NCI-H1436 (cell line): ENCODE data around the gene LSM12.
A peak's percentile ranks its signal among the peaks of the same experiment; 100 is the strongest.

Experiments
- DNase-seq: peaks from one replicate; lab custom pipeline; 2025; lab: John Stamatoyannopoulos, UW

Gene LSM12

DNA sequence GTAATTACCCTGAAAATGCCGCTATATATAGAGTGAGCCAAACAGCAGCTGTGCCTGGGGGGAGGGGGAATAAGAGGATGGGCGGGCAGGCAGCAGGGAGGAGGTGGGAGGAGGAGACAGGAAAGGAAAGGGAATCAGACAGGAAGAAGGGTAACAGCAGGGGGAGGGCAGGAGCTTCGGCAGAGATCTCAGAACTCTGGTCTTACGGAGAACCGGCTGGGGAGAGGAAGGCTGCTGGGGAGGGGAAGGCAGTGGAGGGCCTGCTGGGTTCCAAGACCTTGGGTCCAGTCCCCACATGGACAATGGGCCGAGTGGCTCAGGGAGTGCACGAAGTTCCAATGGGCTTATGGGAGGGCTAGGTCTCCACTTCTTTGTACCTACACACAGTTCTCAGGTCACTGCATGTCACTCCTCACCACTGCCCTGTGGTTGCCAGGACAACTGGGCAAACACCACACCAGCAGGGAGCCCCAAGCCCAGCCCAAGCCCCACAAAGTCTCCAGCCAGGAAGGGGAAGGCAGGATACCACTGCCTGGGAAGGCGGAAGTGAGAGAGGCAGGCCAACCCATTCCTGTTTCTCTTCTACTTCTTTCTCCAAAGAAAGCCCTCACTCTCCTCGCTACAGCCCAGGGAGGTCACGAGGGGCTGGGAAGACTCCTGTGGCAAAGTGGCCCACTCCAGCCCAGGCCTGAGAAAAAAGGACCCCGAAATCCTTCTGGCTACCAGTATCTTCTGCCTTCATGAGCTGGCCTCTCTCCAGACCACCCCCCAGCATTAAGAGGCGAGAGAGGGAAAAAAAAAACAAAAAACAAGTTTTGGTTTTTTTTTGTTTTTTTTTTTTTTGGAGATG, 29.4 kb upstream of the LSM12 start:
- peak; percentile 72 for DNase-seq

DNA sequence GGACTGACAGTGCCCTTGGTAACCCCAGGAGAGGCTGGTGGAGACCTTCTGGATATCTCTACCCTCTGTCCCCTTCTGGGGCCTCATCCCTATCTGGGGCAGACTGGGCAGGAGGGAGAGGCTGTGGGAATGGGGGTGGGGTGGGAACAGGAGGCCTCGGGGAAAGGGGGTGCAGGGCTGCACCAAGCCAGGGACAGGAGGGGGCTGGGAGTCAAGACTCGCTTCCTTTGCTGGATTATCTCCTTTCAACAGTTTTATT, 28.8 kb upstream of the LSM12 start:
- no peak for DNase-seq

DNA sequence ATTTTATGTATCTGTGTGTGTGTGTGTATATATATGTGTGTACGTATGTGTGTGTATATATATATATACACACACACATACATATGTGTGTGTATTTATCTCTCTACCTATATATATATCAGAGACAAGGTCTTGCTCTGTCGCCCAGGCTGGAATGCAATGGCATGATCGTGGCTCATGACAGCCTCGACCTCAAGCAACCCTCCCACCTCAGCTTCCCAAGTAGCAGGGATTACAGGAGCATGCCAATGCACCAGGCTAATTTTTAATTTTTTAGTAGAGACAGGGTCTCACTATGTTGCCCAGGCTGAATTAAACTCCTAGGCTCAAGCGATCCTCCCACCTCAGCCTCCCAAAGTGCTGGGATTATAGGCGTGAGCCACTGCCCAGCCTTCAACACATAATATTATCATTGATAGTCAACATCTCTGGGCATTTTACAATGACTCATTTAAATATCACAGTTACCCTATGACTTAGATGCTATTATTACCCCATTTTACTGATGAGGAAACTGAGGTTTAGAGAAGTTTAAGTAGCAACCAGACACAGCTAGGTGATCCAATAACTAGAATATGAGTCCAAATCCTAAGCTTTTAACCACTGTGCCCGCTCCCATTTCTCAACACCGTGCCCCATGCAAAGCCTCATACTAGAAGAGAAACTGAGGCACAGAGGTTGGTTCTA, 28.4 kb upstream of the LSM12 start:
- DNase-seq: no peak

DNA sequence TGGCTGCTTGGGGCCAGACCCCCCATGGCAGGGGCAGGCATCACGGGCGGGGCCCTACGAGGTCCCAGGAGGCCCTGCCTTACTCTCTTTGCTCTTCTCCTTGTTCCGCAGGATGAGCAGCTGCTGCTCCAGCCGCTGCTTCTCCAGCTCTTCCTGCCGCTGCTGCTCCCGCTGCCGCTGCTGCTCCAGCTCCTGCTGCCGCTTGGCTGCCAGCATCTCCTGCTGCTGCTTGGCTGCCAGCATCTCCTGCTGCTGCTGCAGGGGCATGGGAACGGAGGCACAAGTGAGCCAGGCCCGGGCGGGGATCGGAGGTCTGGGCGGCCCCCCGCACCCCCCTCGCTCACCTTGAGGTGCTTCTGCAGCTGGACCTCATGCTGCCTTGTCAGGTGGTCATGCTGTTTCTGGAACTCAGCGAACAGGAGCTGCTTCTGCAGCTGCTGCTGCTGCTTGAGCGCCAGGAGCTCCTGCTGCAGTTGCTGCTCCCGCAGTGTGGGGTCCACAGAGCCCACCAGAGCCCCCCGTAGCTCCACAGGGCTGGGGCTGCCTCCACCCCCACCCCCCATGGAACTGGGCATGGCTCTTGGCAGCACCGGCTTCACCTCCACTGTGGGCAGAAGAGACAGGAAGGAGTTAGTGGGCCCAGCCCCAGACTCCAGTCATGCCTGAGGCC, 26.9 kb upstream of the LSM12 start:
- DNase-seq: no peak

DNA sequence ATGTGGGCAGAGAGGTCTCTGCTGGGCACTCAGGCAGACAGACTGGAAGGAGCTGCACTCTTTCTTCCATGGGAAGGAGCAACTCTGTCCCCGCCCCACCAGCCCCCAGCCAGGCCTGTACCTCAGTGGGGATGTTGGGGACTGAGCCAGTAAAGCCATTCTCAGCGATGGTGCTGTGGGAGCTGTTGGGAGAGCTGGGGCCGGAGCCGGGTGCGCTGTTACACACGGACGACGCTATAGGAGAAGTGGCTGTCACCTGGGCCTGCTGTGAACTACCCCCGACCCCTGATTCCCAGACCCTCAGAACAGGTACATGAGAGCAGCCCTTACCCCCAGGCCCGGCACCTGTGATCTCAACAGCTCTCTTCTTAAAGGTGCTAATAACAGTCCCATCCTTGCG, 25.6 kb upstream of the LSM12 start:
- no peak for DNase-seq

DNA sequence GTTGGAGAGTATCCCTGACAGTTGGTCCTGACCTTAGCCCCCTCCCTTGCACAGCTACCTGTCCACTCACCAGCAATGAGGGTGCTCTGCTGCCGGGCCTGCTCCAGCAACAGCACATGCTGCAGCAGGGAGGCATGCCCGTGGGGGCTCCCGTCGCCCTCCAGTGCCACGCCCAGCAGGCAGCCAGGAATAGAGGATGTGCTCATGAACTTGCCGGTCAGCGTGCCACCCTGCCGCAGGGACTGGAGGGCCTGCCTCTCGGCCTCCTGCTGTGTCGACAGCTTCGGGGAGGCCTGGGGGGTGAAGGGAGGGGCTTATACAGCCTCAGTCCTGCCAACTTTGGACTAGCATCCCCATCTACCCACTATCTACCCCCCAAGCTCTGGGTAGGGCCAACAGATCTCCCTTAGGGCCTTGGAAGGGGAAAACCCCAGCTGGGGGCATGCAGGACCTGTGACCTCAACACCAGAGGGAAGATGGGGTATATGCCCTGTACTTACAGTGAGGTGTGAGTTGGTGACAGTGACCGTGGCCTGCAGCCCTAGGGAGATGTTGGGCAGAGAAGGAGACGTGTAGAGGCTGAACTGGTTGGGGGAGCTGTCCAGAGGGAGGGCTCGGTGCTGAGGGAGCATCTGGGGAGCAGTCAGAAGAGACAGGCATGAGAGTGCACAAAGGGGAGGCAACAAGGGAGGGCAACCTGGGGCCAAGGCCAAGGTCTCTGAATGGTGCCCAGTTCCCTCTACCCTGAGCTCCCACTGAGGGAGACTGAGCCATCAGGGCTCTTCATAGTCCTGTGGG, 24.9 kb upstream of the LSM12 start:
- DNase-seq: no peak

DNA sequence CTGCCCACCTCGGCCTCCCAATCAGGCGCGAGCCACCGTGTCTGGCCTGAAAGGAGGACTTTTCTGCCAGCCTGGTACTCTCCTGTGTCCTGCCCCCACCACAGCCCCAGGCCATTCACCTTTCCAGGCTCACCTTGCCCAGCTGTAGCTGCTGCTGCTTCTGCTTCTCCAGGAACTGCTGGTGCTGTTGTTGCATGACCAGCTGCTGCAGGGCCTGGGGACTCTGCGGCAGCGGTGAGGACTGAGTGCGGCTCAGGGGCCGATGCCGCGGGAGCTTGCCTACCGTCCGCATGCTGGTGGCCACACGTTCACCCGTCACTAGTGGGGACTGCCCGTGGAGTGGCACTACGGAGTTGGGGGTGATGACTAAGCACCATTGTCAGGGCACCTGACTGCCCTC, 21.8 kb upstream of the LSM12 start:
- DNase-seq: no peak

DNA sequence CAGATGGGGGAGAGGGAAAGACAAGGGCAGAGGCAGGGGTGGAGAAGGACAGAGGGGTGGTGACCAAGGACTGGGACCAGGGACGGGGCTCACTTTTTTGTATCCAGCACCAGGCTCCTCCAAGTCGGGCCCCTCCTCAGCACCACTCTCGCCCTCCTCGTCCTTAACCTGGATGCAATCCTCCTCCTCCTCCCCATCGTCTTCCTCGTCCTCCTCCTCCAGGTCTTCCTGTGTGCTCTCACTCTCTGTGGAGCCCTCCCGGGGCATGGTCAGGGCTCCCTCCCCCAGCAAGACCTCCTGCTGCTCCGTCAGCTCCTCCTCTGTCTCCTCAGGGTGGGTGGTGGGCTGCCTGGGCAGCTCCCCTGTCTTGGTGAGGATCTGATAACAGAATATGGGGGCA, 20.8 kb upstream of the LSM12 start:
- no peak for DNase-seq

DNA sequence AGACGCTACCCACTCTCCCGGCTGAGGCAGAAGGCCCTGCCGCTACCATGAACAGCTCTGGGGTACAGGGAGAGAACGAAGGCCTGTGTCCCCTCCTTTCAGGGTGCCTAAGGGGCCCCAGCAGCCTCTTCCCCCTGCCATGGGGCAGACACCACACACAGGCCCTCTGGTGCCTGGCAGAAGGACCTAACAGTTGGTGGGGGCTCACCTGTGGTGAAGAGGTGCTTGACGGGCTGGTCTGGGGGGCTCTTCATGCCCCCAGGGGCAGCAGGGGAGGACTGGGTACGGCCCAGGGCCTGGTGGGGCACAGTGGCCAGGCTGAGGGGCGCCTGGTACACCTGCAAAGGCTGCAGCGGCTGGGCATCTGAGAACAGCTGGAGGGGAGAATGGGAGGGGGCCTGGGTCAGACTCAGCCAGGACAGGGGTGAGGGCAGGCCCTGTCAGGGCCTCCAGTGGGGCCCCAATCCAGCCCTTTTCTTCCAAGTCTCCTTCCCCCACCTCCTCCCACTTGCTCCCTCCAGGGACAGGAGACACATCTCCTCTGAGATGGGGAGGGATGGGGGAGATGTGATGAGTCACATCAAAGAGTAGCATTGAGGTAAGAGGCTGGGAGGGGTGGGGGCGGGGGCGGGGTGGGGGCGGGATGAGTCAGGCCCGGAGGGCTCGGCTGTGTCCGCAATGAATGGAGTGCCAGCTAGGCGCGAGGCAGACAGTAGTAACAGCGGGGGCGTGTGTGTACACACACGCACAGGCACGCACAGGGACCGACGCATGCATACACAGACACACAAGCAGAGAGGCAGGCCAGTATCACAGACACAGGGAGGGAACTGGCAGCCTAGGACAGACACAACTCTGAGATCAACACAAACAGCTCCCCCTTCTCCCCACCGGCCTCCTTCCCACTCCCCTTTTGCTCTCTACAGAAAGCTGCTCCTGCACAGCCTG, 20.2 kb upstream of the LSM12 start:
- no peak for DNase-seq

DNA sequence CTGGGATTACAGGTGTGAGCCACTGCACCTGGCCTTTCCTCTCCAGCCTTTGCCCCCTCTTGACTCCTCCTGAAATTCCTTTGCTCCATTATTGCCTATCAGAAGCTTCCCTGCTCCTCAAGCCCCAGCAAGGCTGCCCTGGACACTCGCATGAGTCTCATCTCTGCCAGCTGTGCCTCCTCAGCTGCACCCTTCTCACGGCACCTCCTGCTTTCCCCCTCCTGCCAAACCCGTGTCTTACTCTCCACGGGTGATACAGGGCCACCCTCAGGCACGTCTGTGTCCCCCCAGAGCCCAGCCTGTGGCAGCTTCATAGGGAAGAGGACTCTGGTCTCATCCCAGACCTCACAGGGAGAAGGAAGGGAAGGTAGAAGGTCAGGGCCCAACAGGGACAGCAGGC, 19.4 kb upstream of the LSM12 start:
- DNase-seq: no peak

DNA sequence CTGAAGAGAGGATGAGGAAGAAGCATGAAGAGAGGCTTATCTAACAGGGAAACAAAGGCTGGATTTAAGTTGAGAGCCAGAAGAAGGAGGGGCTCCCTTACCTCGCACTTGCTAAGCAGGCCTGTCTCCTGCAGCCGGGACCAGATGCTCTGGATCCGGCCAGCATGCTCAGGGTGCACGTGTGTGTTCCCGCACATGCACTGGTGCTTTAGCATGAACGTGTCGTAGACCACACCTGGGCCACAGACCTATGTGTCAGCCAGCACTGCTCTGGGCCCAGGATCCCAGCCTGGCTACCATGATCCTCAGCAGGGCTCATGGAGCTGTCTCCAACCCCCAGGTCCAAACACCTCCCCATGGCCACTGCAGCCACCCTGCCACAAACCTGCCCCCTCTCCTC, 18.4 kb upstream of the LSM12 start:
- DNase-seq: no peak

DNA sequence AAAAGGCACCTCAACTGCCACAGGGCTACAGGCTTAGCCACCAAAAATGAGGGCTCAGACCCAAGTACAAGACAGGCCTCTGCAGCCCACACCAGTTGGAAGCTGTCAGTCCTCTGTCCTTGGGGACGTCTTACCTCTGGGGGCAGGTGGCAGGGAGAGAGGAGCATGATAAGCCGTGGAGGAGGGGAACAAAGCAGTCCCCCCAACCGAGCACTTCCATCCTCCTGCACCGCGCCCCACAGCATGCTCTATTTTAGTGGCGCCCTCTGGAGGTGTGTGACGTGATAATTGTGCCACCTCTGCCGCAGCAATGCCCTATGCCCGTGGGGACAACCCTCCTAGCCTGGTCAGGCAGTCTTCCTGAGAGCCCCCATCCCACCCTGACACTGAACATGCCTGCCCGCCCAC, 17.7 kb upstream of the LSM12 start:
- DNase-seq: peak; percentile 31

DNA sequence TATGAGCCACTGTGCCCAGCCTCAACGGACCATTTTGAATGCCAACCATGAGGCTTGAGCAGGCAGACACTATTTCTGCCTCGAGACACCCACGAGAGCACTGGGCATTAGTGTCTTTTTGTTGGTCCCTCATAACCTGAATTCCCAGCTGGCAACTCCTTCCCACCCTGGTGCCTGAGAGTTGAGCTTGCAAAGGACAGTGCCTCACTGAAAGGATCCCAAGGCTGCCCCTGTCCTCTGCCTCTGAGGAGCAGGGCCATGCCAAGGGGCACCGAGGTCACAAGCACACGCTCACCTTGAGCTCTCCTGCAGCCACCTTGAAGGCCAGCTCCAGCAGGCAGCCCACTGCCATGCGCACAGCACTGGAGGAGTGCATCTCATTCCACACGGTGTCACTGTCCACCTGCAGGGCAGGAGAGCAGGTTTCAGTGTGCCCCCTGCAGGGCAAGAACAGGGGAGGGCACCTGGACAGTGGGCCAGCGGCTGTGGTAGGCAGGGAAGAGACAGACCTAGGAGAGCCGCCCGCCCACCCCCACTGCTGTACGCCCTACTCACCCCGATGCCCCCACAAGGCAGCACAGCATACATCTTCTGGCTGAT, 16.9 kb upstream of the LSM12 start:
- no peak for DNase-seq

DNA sequence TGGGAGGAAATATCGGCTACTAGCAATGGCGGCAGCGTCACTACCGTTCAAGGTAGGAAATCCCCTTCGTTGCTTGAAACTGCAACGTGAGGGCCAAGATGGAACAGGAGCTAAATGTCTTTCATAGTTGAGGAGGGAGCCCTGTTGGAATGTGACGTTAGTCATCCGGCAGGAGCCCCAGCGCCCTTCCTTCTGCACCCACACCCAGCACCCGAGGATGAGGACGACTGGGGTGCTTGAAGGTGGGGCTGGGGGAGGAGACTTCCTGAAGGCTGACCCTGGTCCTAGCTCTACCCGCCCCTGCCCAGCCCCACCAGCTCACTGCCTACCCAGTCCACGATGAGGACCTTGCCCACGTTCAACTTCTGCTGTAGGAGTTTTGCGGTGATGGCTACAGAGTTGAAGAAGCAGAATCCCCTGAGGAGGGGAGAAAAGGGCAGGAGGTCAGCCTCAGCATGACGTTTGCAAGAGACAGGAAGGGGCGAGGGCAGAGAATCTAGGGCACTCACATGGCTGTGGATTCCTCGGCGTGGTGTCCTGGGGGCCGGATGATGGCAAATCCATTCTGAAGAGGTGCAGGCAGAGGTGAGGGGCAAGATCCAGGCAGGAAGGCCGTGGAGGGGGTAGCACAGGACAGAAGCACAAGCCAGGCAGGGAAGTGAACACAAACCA, 15.9 kb upstream of the LSM12 start:
- no peak for DNase-seq

DNA sequence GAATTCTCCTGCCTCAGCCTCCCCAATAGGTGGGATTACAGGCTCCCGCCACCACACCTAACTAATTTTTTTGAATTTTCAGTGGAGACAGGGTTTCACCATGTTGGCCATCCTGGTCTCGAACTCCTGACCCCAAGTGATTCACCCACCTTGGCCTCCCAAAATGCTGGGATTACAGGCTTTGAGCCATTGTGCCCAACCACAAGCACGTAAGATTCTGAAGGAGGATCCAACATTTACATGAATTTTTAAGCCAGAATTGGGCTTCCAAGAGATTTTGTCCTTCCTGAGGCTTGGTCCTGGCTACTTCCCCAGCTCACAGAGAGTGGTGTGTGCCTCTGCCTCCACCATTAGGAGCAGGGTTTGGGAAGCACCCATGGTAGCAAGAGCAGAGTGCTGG, 15.2 kb upstream of the LSM12 start:
- DNase-seq: no peak

DNA sequence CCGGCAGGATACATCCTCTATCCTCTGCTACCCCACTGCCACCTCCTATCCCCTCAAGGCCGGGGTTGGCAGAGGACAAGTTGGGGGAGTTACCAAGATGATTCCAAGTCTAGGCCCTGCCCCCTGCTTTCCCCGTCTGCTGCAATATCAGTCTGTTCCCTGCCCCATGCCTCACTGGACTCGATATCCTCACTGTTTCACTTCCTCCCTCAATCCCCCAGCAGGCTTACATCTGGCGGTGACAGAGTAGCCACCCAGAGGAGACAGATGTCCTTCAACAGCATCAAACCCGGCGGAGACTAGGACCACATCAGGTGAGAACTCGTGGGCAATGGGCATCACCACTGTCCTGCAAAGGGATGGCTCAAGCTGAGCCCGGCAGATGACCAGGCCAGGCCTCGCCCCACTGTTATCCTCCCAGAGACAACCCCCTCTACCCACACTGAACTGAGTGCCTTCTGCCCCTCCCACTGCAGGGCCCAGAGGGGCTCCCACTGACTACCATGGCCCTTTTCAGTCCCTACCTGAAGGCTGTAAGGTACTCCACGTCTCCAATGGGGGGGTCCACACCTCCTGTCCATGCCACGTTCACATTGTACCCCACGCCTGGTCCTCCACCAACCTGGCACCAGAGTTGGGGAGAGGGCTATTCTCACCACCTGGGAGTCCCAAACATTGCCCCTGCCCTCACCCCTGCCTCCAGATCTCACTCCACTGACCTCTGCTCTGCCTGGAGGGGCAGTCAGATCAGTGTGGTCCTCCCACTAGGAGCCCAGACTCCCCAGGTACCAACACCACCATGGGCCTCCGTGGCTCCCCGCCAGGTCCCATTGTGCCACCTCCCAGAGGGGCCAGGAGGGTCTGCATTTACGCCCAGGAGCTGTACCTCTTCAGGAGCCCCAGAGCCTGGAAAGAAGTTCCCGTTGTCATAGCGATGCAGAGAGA, 13.7 kb upstream of the LSM12 start:
- no peak for DNase-seq

DNA sequence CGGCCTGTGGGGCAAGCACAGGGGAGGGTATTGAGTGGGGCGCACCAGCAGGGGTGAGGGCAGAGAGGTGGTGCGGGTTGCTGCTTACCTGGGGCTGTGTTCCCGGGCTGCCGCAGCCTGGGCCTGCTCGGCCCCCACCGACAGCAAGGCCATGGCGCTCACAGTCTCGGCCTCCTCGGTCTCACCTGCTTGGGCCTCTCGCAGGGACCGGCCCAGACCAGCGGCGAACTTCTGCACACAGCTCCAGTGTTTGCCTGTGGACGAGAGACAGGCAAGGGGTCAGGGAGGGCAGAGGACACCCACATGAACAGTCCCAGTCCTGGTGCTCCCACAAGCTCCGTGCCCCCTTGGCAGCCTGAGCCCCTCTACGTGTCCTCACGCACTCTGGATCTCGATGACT, 11.9 kb upstream of the LSM12 start:
- no peak for DNase-seq

DNA sequence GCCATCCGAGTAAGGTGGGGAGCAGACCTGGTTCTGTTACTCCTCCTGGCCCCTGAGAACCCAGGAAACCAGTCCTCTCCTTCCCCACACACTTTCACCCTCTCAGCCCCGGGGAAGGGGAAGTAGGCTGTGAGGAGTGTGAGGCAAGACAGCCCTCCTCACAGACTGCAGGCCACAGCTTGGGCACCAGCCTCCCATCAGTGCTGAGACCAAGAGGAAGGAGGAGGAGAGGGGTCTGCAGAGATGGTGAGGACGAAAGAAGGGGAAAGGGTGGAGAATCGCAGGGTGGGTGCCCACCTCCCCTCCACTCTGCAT, 11.1 kb upstream of the LSM12 start:
- DNase-seq: no peak
